ENCODE measurements around the gene BCAS3. TPM values are rescaled to one million over a fixed set of nuclear protein-coding genes. Genes with fewer than 3 reads are reported as not detected.
"Not testable (repeated sequence)": the region's sequence is repeated elsewhere in the genome, so short reads cannot be mapped to it uniquely, and the experiment has no call there.

The BCAS3 gene
- total and polyA plus RNA-seq, 10 donors, result 3.7 to 56.0 (median 42.3) TPM

- Histone ChIP-seq H3K4me3 (no peak overlapping the region), H3K4me1 (no peaks in the 10 kb centered on the region), H3K27me3 (replicated peaks in 1 of 7) (no peaks in the 10 kb centered on the region), H3K9me3 (peaks cover 0 to 44% (median 25%) of the 10 kb centered on the region in 8 donors), H3K36me3 (no peaks in the 10 kb centered on the region), H3K27ac (no peak overlapping the region)
- 86 to 95% (median 89%) methylated on average over 2 of the region's 2 CpGs for WGBS, 5 donors
- TF ChIP-seq POLR2AphosphoS5 (IDR thresholded peaks at IDR 0.05) (no peak), CTCF (IDR thresholded peaks at IDR 0.05 in 8 of 11, conservative IDR thresholded peaks at IDR 0.05 in 3 of 11) (no peak), POLR2A (IDR thresholded peaks at IDR 0.05) (no peak)
- no peak for DNase-seq
- intact Hi-C loops (cut with DNase I; ENCODE audit: low total_unique reads), result no loop called here
Measured at GRCh38 chr17:60968266-60968665, 290.6 kb downstream of the BCAS3 start.

- no peaks in the 10 kb centered on the region for H3K36me3 ChIP-seq
- H3K4me3 ChIP-seq, result no peak overlapping the region
- TF ChIP-seq POLR2A (IDR thresholded peaks at IDR 0.05), result no peak
- TF ChIP-seq CTCF (IDR thresholded peaks at IDR 0.05 in 8 of 11, conservative IDR thresholded peaks at IDR 0.05 in 3 of 11), result no peak
- TF ChIP-seq POLR2AphosphoS5 (IDR thresholded peaks at IDR 0.05), result no peak
- WGBS, 5 donors, result 95 to 100% (median 98%) methylated on average over 1 of the region's 1 CpG
- H3K9me3 ChIP-seq, result peaks cover 0 to 31% (median 16%) of the 10 kb centered on the region in 8 donors
- intact Hi-C loops (cut with DNase I; ENCODE audit: low total_unique reads), result no loop called here
- H3K27ac ChIP-seq, result no peak overlapping the region
- no peaks in the 10 kb centered on the region for H3K27me3 ChIP-seq (replicated peaks in 1 of 7)
- no peaks in the 10 kb centered on the region for H3K4me1 ChIP-seq
- no peak for DNase-seq
Measured at GRCh38 chr17:60969500-60970037, 291.9 kb downstream of the BCAS3 start.

GRCh38 chr17:60970741-60971140 is 293.1 kb downstream of the BCAS3 start:
- TF ChIP-seq POLR2AphosphoS5 (IDR thresholded peaks at IDR 0.05) (no peak), POLR2A (IDR thresholded peaks at IDR 0.05) (no peak), CTCF (IDR thresholded peaks at IDR 0.05 in 8 of 11, conservative IDR thresholded peaks at IDR 0.05 in 3 of 11) (no peak)
- no peak for DNase-seq
- Histone ChIP-seq H3K27me3 (replicated peaks in 1 of 7) (no peaks in the 10 kb centered on the region), H3K4me1 (no peaks in the 10 kb centered on the region), H3K4me3 (no peak overlapping the region), H3K27ac (no peak overlapping the region), H3K9me3 (peaks cover 0 to 26% (median 16%) of the 10 kb centered on the region in 8 donors), H3K36me3 (no peaks in the 10 kb centered on the region)
- intact Hi-C loops (cut with DNase I; ENCODE audit: low total_unique reads), result no loop called here

- H3K27ac ChIP-seq, result no peak overlapping the region
- H3K4me1 ChIP-seq, result no peaks in the 10 kb centered on the region
- intact Hi-C loops (cut with DNase I; ENCODE audit: low total_unique reads), result no loop called here
- H3K4me3 ChIP-seq, result no peak overlapping the region
- no peak for TF ChIP-seq POLR2AphosphoS5 (IDR thresholded peaks at IDR 0.05)
- peak in 10 of 11 experiments; percentile 16 to 64 (median 46) for TF ChIP-seq CTCF (IDR thresholded peaks at IDR 0.05 in 8 of 11, conservative IDR thresholded peaks at IDR 0.05 in 3 of 11)
- H3K27me3 ChIP-seq (replicated peaks in 1 of 7), result no peaks in the 10 kb centered on the region
- WGBS, 5 donors, result 56 to 70% (median 60%) methylated on average over 6 of the region's 6 CpGs
- H3K36me3 ChIP-seq, result no peaks in the 10 kb centered on the region
- H3K9me3 ChIP-seq, result peaks cover 0 to 17% (median 13%) of the 10 kb centered on the region in 8 donors
- DNase-seq, result no peak
Measured at GRCh38 chr17:60971515-60972369, 294.1 kb downstream of the BCAS3 start.

- H3K4me1 ChIP-seq; DNase-seq; H3K4me3 ChIP-seq; H3K27ac ChIP-seq; H3K36me3 ChIP-seq; H3K27me3 ChIP-seq (replicated peaks in 1 of 7); intact Hi-C loops (cut with DNase I; ENCODE audit: low total_unique reads): not testable (repeated sequence)
- 96 to 100% (median 96%) methylated on average over 19 to 22 of the region's 23 CpGs for WGBS, 5 donors
- peaks cover 0 to 11% (median 6%) of the 10 kb centered on the region in 8 donors for H3K9me3 ChIP-seq
Measured at GRCh38 chr17:60976861-60977260, 299.2 kb downstream of the BCAS3 start.

Data from spleen (tissue), 11 donors.